ENCODE results near the gene NET1. TPM values are rescaled to one million over a fixed set of nuclear protein-coding genes. Genes with fewer than 3 reads are reported as not detected.
"Not testable (repeated sequence)": the region's sequence is repeated elsewhere in the genome, so short reads cannot be mapped to it uniquely, and the experiment has no call there.

Gene NET1
- total RNA-seq, 5 donors from 2014 or later (not counting 1 experiment from before 2014, with no cell fraction given), result 10.5 to 41.1 (median 25.1) TPM

DNA sequence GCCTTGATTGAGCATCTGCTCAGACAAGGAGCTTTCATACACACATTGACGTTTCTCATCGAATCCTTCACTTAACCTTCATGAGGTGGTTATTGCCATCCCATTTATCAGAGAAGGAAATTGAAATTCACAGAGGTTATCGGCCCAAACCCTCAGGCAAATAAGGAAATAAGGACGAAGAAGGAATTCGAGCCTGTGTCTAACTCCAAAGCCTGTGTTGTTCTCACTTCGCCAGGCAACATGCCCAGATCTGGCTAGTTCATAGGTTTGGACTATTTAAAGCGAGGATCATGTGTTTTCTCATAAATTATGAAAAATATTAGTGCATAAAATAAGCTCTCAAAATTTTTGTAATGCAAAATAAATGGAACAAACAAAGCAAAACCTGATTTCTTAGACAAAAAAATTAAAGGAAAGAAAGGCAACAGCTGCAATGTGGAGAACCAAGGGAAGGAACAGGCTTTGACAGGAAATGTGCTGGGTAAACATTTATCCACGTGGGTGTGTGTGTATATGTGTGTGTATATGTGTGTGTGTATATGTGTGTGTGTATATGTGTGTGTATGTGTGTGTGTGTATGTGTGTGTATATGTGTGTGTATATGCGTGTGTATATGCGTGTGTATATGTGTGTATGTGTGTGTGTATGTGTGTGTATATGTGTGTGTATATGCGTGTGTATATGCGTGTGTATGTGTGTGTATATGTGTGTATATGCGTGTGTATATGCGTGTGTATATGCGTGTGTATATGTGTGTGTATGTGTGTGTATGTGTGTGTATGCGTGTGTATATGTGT is 42.8 kb upstream of the NET1 start:
- Mint-ChIP-seq H3K27ac (no peak overlapping the region), H3K27me3 (peaks cover 4 to 9% of the 10 kb centered on the region in 2 donors), H3K36me3 (no peaks in the 10 kb centered on the region), H3K4me3 (no peak overlapping the region), H3K9me3 (peaks cover 0 to 13% (median 3%) of the 10 kb centered on the region in 3 donors), H3K4me1 (peaks cover 0 to 9% (median 0%) of the 10 kb centered on the region in 3 donors)
- ChIA-PET CTCF (no interaction called here), POLR2A (no interaction called here)
- Histone ChIP-seq H3K4me3 (ENCODE audit: control insufficient read depth in 1 of 2, extremely low read depth in 1 of 2, low read length in 1 of 2) (no peak overlapping the region), H3K9me3 (no peaks in the 10 kb centered on the region), H3K4me1 (ENCODE audit: control insufficient read depth in 1 of 2, extremely low read depth in 1 of 2, insufficient read depth in 2 of 2, low read length in 2 of 2) (no peaks in the 10 kb centered on the region), H3K27ac (ENCODE audit: low read length) (no peak overlapping the region), H3K36me3 (ENCODE audit: control insufficient read depth in 2 of 2, extremely low read depth in 1 of 2, insufficient read depth in 1 of 2, low read length in 1 of 2) (no peaks in the 10 kb centered on the region), H3K27me3 (replicated peaks in 1 of 2; ENCODE audit: control insufficient read depth in 2 of 2, extremely low read depth in 1 of 2, insufficient read depth in 2 of 2, low read length in 1 of 2) (peaks cover 0 to 7% of the 10 kb centered on the region in 2 experiments)
- WGBS (ENCODE audit: insufficient coverage), result 83% methylated on average over 13 of the region's 16 CpGs
- DNase-seq, result no peak
- no peak for ATAC-seq (replicated peaks in 1 of 4)

- no peaks in the 10 kb centered on the region for H3K9me3 ChIP-seq
- H3K27me3 Mint-ChIP-seq, result peaks cover 4 to 17% of the 10 kb centered on the region in 2 donors
- CTCF ChIA-PET, result no interaction called here
Measured at GRCh38 chr10:5370493-5371352, 41.6 kb upstream of the NET1 start.

GRCh38 chr10:5373307-5373706 is 39.0 kb upstream of the NET1 start:
- ATAC-seq (replicated peaks in 1 of 4) (no peak), DNase-seq (no peak)
- Mint-ChIP-seq H3K4me1 (peaks cover 0 to 9% (median 0%) of the 10 kb centered on the region in 3 donors), H3K4me3 (no peak overlapping the region), H3K36me3 (no peaks in the 10 kb centered on the region), H3K27me3 (peaks cover 4 to 17% of the 10 kb centered on the region in 2 donors), H3K9me3 (peaks cover 0 to 13% (median 3%) of the 10 kb centered on the region in 3 donors), H3K27ac (no peak overlapping the region)
- H3K27me3 ChIP-seq (replicated peaks in 1 of 2; ENCODE audit: control insufficient read depth in 2 of 2, extremely low read depth in 1 of 2, insufficient read depth in 2 of 2, low read length in 1 of 2), result peaks cover 0 to 10% of the 10 kb centered on the region in 2 experiments
- 100% methylated on average over 1 of the region's 4 CpGs for WGBS (ENCODE audit: insufficient coverage)
- ChIA-PET POLR2A (no interaction called here), CTCF (interaction anchor here in 1 of 2 donors (1.5 kb wide), 1 partner anchor 10 kb away, joined by 3 read pairs; no protein-coding TSS in a partner anchor)
- no peaks in the 10 kb centered on the region for H3K9me3 ChIP-seq
- no peaks in the 10 kb centered on the region for H3K36me3 ChIP-seq (ENCODE audit: control insufficient read depth in 2 of 2, extremely low read depth in 1 of 2, insufficient read depth in 1 of 2, low read length in 1 of 2)
- no peaks in the 10 kb centered on the region for H3K4me1 ChIP-seq (ENCODE audit: control insufficient read depth in 1 of 2, extremely low read depth in 1 of 2, insufficient read depth in 2 of 2, low read length in 2 of 2)
- no peak overlapping the region for H3K4me3 ChIP-seq (ENCODE audit: control insufficient read depth in 1 of 2, extremely low read depth in 1 of 2, low read length in 1 of 2)
- no peak overlapping the region for H3K27ac ChIP-seq (ENCODE audit: low read length)

More at GRCh38 chr10:5370493-5371352, 41.6 kb upstream of the NET1 start:
- H3K4me3 Mint-ChIP-seq, result no peak overlapping the region
- ATAC-seq (replicated peaks in 1 of 4) (no peak), DNase-seq (no peak)
- no peaks in the 10 kb centered on the region for H3K4me1 ChIP-seq (ENCODE audit: control insufficient read depth in 1 of 2, extremely low read depth in 1 of 2, insufficient read depth in 2 of 2, low read length in 2 of 2)
- no peak overlapping the region for H3K4me3 ChIP-seq (ENCODE audit: control insufficient read depth in 1 of 2, extremely low read depth in 1 of 2, low read length in 1 of 2)
- H3K27ac Mint-ChIP-seq, result no peak overlapping the region
- peaks cover 0 to 13% (median 3%) of the 10 kb centered on the region in 3 donors for H3K9me3 Mint-ChIP-seq
- 86% methylated on average over 26 of the region's 28 CpGs for WGBS (ENCODE audit: insufficient coverage)
- peaks cover 0 to 10% of the 10 kb centered on the region in 2 experiments for H3K27me3 ChIP-seq (replicated peaks in 1 of 2; ENCODE audit: control insufficient read depth in 2 of 2, extremely low read depth in 1 of 2, insufficient read depth in 2 of 2, low read length in 1 of 2)
- POLR2A ChIA-PET, result no interaction called here
- H3K27ac ChIP-seq (ENCODE audit: low read length), result no peak overlapping the region
- peaks cover 0 to 9% (median 0%) of the 10 kb centered on the region in 3 donors for H3K4me1 Mint-ChIP-seq
- H3K36me3 ChIP-seq (ENCODE audit: control insufficient read depth in 2 of 2, extremely low read depth in 1 of 2, insufficient read depth in 1 of 2, low read length in 1 of 2), result no peaks in the 10 kb centered on the region
- H3K36me3 Mint-ChIP-seq, result no peaks in the 10 kb centered on the region

- ATAC-seq (replicated peaks in 1 of 4) (no peak), DNase-seq (no peak)
- no peaks in the 10 kb centered on the region for H3K4me1 ChIP-seq (ENCODE audit: control insufficient read depth in 1 of 2, extremely low read depth in 1 of 2, insufficient read depth in 2 of 2, low read length in 2 of 2)
- no peak overlapping the region for H3K4me3 ChIP-seq (ENCODE audit: control insufficient read depth in 1 of 2, extremely low read depth in 1 of 2, low read length in 1 of 2)
- Mint-ChIP-seq H3K4me3 (no peak overlapping the region), H3K9me3 (peaks cover under 1 to 13% (median 3%) of the 10 kb centered on the region in 3 donors), H3K27me3 (peaks cover 4 to 17% of the 10 kb centered on the region in 2 donors), H3K36me3 (no peaks in the 10 kb centered on the region), H3K4me1 (peaks cover 0 to 9% (median 0%) of the 10 kb centered on the region in 3 donors), H3K27ac (no peak overlapping the region)
- CTCF ChIA-PET, result interaction anchor here in 1 of 2 donors (0.5 to 1.5 kb wide), 2 partner anchors 10 to 586 kb away, joined by 3 read pairs; no protein-coding TSS in a partner anchor
- no peak overlapping the region for H3K27ac ChIP-seq (ENCODE audit: low read length)
- POLR2A ChIA-PET, result no interaction called here
- peaks cover 0 to 10% of the 10 kb centered on the region in 2 experiments for H3K27me3 ChIP-seq (replicated peaks in 1 of 2; ENCODE audit: control insufficient read depth in 2 of 2, extremely low read depth in 1 of 2, insufficient read depth in 2 of 2, low read length in 1 of 2)
- WGBS (ENCODE audit: insufficient coverage), result 87% methylated on average over 4 of the region's 22 CpGs
- no peaks in the 10 kb centered on the region for H3K36me3 ChIP-seq (ENCODE audit: control insufficient read depth in 2 of 2, extremely low read depth in 1 of 2, insufficient read depth in 1 of 2, low read length in 1 of 2)
- H3K9me3 ChIP-seq, result no peaks in the 10 kb centered on the region
Measured at GRCh38 chr10:5373891-5374611, 38.3 kb upstream of the NET1 start.

- ATAC-seq (replicated peaks in 1 of 4) (no peak), DNase-seq (no peak)
- ChIA-PET POLR2A (no interaction called here), CTCF (no interaction called here)
- Mint-ChIP-seq H3K4me1 (no peaks in the 10 kb centered on the region), H3K4me3 (no peak overlapping the region), H3K36me3 (no peaks in the 10 kb centered on the region), H3K27ac (peak overlapping the region in 1 of 2 donors; percentile 34), H3K27me3 (peaks cover 4 to 17% of the 10 kb centered on the region in 2 donors), H3K9me3 (peaks cover 0 to 5% (median 4%) of the 10 kb centered on the region in 3 donors)
- WGBS (ENCODE audit: insufficient coverage), result 75% methylated on average over 3 of the region's 4 CpGs
- Histone ChIP-seq H3K4me1 (ENCODE audit: control insufficient read depth in 1 of 2, extremely low read depth in 1 of 2, insufficient read depth in 2 of 2, low read length in 2 of 2) (no peaks in the 10 kb centered on the region), H3K36me3 (ENCODE audit: control insufficient read depth in 2 of 2, extremely low read depth in 1 of 2, insufficient read depth in 1 of 2, low read length in 1 of 2) (no peaks in the 10 kb centered on the region), H3K9me3 (no peaks in the 10 kb centered on the region), H3K27ac (ENCODE audit: low read length) (no peak overlapping the region), H3K4me3 (ENCODE audit: control insufficient read depth in 1 of 2, extremely low read depth in 1 of 2, low read length in 1 of 2) (no peak overlapping the region), H3K27me3 (replicated peaks in 1 of 2; ENCODE audit: control insufficient read depth in 2 of 2, extremely low read depth in 1 of 2, insufficient read depth in 2 of 2, low read length in 1 of 2) (peaks cover 0 to 10% of the 10 kb centered on the region in 2 experiments)
Measured at GRCh38 chr10:5376450-5376849, 35.9 kb upstream of the NET1 start.

GRCh38 chr10:5379202-5379601 is 33.2 kb upstream of the NET1 start:
- peaks cover 3 to 18% of the 10 kb centered on the region in 2 donors for H3K27me3 Mint-ChIP-seq
- DNase-seq; POLR2A ChIA-PET; H3K4me3 Mint-ChIP-seq; H3K36me3 ChIP-seq (ENCODE audit: control insufficient read depth in 2 of 2, extremely low read depth in 1 of 2, insufficient read depth in 1 of 2, low read length in 1 of 2); H3K27ac ChIP-seq (ENCODE audit: low read length); H3K27ac Mint-ChIP-seq; H3K9me3 ChIP-seq; H3K9me3 Mint-ChIP-seq; H3K36me3 Mint-ChIP-seq; H3K27me3 ChIP-seq (replicated peaks in 1 of 2; ENCODE audit: control insufficient read depth in 2 of 2, extremely low read depth in 1 of 2, insufficient read depth in 2 of 2, low read length in 1 of 2); ATAC-seq (replicated peaks in 1 of 4); H3K4me3 ChIP-seq (ENCODE audit: control insufficient read depth in 1 of 2, extremely low read depth in 1 of 2, low read length in 1 of 2); H3K4me1 ChIP-seq (ENCODE audit: control insufficient read depth in 1 of 2, extremely low read depth in 1 of 2, insufficient read depth in 2 of 2, low read length in 2 of 2); H3K4me1 Mint-ChIP-seq: not testable (repeated sequence)
- no CpG with 5 or more reads among the region's 5 CpGs for WGBS (ENCODE audit: insufficient coverage)
- CTCF ChIA-PET, result interaction anchor here in 1 of 2 donors (0.7 kb wide), 1 partner anchor 564 kb away, joined by 4 read pairs; no protein-coding TSS in a partner anchor
